ENCODE results near the gene TTLL1. TPM values are rescaled to one million over a fixed set of nuclear protein-coding genes. Genes with fewer than 3 reads are reported as not detected.

The TTLL1 gene
- polyA plus RNA-seq, 1 donor (not counting 4 experiments of a cell fraction or from before 2014, with no cell fraction given) = 3.5 TPM

DNA sequence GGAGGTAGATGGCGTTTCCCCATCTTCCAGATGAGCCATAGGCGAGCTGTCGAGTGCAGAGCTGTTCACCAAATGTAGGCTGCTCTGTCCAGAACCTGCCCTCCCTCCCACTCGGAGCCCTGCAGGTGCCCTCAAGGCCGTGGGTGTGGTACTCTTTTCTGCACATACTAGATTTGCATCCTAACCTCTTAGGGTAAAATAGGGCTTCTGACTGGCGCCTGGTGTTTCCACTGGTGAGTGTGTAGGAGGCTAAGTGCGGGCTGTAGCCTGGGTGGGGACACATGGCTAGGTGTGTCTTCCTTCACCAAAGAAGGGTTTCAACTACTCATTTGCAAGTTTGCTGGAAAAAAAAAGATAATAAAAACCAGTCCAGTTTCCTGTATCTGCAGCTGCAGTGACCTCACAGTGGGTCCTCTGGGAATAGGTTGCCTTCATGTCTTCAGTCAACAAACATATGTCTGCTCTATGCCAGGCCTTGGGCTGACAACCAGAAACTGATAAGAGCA, 29.8 kb upstream of the TTLL1 start:
- H3K36me3 ChIP-seq (ENCODE audit: control insufficient read depth in 2 of 2, extremely low read depth in 1 of 2, insufficient read depth in 2 of 2, low read length in 2 of 2) = no peaks in the 10 kb centered on the region
- H3K4me1 ChIP-seq (ENCODE audit: control insufficient read depth, extremely low read depth, insufficient read depth, low read length) = no peaks in the 10 kb centered on the region
- H2AFZ ChIP-seq (ENCODE audit: control insufficient read depth, low read length) = no peak overlapping the region
- peaks cover 9% of the 10 kb centered on the region for H3K79me2 ChIP-seq (ENCODE audit: control insufficient read depth, insufficient read depth, low read length)
- no peaks in the 10 kb centered on the region for H3K9me3 ChIP-seq (ENCODE audit: control insufficient read depth, low read depth, low read length)
- H3K27me3 ChIP-seq (ENCODE audit: control insufficient read depth, extremely low read depth, insufficient read depth, low read length) = no peaks in the 10 kb centered on the region
- H3K4me2 ChIP-seq (ENCODE audit: control insufficient read depth, extremely low read depth, insufficient read depth, low read depth, low read length) = no peak overlapping the region
- H4K20me1 ChIP-seq (ENCODE audit: control insufficient read depth, extremely low read depth, insufficient read depth, low read length) = no peaks in the 10 kb centered on the region
- no peak overlapping the region for H3K9ac ChIP-seq (ENCODE audit: control insufficient read depth, extremely low read depth, insufficient read depth, low read length)
- no peak for TF ChIP-seq EZH2 (IDR thresholded peaks at IDR 0.05; ENCODE audit: low read length)
- no peak for TF ChIP-seq CTCF (optimal IDR thresholded peaks at IDR 0.05 in 1 of 3, IDR thresholded peaks at IDR 0.05 in 1 of 3, conservative IDR thresholded peaks at IDR 0.05 in 1 of 3; ENCODE audit: extremely low read depth in 1 of 3, insufficient read depth in 2 of 3, low read length in 3 of 3)
- no peak overlapping the region for H3K27ac ChIP-seq (ENCODE audit: control insufficient read depth, insufficient read depth, low read length)
- DNase-seq (ENCODE audit: low read depth, low spot score) (no peak), FAIRE-seq (no peak)
- H3K4me3 ChIP-seq (ENCODE audit: control insufficient read depth in 2 of 3, extremely low read depth in 1 of 3, insufficient read depth in 2 of 3, low read depth in 1 of 3, low read length in 3 of 3) = no peak overlapping the region
- dilution Hi-C loops (cut with MboI; ENCODE audit: extremely low pct_ligation_motif_present, low sequenced_read_pairs) = no loop called here
- H3K9me1 ChIP-seq (ENCODE audit: control insufficient read depth, extremely low read depth, insufficient read depth, low read length) = no peaks in the 10 kb centered on the region

- Histone ChIP-seq H3K27ac (ENCODE audit: control insufficient read depth, insufficient read depth, low read length) (no peak overlapping the region), H3K4me2 (ENCODE audit: control insufficient read depth, extremely low read depth, insufficient read depth, low read depth, low read length) (no peak overlapping the region), H2AFZ (ENCODE audit: control insufficient read depth, low read length) (no peak overlapping the region), H3K27me3 (ENCODE audit: control insufficient read depth, extremely low read depth, insufficient read depth, low read length) (no peaks in the 10 kb centered on the region), H3K4me3 (ENCODE audit: control insufficient read depth in 2 of 3, extremely low read depth in 1 of 3, insufficient read depth in 2 of 3, low read depth in 1 of 3, low read length in 3 of 3) (no peak overlapping the region), H4K20me1 (ENCODE audit: control insufficient read depth, extremely low read depth, insufficient read depth, low read length) (no peaks in the 10 kb centered on the region), H3K9me1 (ENCODE audit: control insufficient read depth, extremely low read depth, insufficient read depth, low read length) (no peaks in the 10 kb centered on the region), H3K9ac (ENCODE audit: control insufficient read depth, extremely low read depth, insufficient read depth, low read length) (no peak overlapping the region), H3K4me1 (ENCODE audit: control insufficient read depth, extremely low read depth, insufficient read depth, low read length) (no peaks in the 10 kb centered on the region), H3K9me3 (ENCODE audit: control insufficient read depth, low read depth, low read length) (no peaks in the 10 kb centered on the region), H3K36me3 (ENCODE audit: control insufficient read depth in 2 of 2, extremely low read depth in 1 of 2, insufficient read depth in 2 of 2, low read length in 2 of 2) (no peaks in the 10 kb centered on the region), H3K79me2 (ENCODE audit: control insufficient read depth, insufficient read depth, low read length) (peaks cover 9% of the 10 kb centered on the region)
- DNase-seq (ENCODE audit: low read depth, low spot score) (no peak), FAIRE-seq (no peak)
- dilution Hi-C loops (cut with MboI; ENCODE audit: extremely low pct_ligation_motif_present, low sequenced_read_pairs) = no loop called here
- TF ChIP-seq EZH2 (IDR thresholded peaks at IDR 0.05; ENCODE audit: low read length) = no peak
- no peak for TF ChIP-seq CTCF (optimal IDR thresholded peaks at IDR 0.05 in 1 of 3, IDR thresholded peaks at IDR 0.05 in 1 of 3, conservative IDR thresholded peaks at IDR 0.05 in 1 of 3; ENCODE audit: extremely low read depth in 1 of 3, insufficient read depth in 2 of 3, low read length in 3 of 3)
These were observed 29.0 kb upstream of the TTLL1 start for GRCh38 chr22:43118024-43118849.
